Neuron (in vitro differentiated cells): ENCODE measurements around the gene PTX4.
"Not testable (repeated sequence)": the region's sequence is repeated elsewhere in the genome, so short reads cannot be mapped to it uniquely, and the experiment has no call there.

Experiments
- H2AFZ ChIP-seq: one replicate; pipeline ENCODE4 v1.6.1; 2013; ENCODE audit warnings: low read depth, mild to moderate bottlenecking, inconsistent platforms, low read length, moderate library complexity
- H3K27me3 ChIP-seq: one replicate; pipeline ENCODE4 v1.6.1; 2013; ENCODE audit warnings: low read length; ENCODE audit not compliant: insufficient read depth
- H3K36me3 ChIP-seq: one replicate; pipeline ENCODE4 v1.6.1; 2013; ENCODE audit warnings: low read length; ENCODE audit not compliant: insufficient read depth
- H3K4me1 ChIP-seq: one replicate; pipeline ENCODE4 v1.6.1; 2013; ENCODE audit warnings: low read length; ENCODE audit not compliant: insufficient read depth
- H3K4me3 ChIP-seq: 2 replicates; pipeline ENCODE4 v1.5.1; 2013; ENCODE audit warnings: mild to moderate bottlenecking, low read length, moderate library complexity
- H3K9me3 ChIP-seq: one replicate; pipeline ENCODE4 v1.6.1; 2013; ENCODE audit warnings: low read length

Gene PTX4

DNA sequence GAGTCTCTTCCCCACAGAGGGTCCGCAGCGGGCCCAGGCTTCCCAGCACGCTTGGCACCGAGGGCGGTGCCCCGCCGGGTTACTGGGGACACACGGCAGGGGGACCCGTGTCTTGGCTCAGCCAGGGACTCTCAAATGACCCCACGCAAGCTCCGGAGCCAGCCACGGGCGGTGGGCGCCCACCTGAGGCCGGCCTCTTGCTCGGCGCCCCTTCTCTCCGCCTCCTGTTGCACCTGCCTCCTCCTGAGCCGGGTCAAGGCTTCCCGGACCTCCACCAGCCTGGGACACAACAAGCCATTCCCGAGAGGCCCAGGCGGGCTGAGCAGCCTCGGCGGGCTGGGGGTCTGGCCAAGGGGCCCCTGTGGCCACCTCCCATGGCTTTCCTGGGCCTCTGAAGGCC lies 46.0 kb downstream of the PTX4 start:
- peaks cover 13% of the 10 kb centered on the region for H3K36me3 ChIP-seq
- H3K4me1 ChIP-seq: no peaks in the 10 kb centered on the region
- no peaks in the 10 kb centered on the region for H3K9me3 ChIP-seq
- H3K27me3 ChIP-seq: no peaks in the 10 kb centered on the region
- no peak overlapping the region for H2AFZ ChIP-seq
- no peak overlapping the region for H3K4me3 ChIP-seq

DNA sequence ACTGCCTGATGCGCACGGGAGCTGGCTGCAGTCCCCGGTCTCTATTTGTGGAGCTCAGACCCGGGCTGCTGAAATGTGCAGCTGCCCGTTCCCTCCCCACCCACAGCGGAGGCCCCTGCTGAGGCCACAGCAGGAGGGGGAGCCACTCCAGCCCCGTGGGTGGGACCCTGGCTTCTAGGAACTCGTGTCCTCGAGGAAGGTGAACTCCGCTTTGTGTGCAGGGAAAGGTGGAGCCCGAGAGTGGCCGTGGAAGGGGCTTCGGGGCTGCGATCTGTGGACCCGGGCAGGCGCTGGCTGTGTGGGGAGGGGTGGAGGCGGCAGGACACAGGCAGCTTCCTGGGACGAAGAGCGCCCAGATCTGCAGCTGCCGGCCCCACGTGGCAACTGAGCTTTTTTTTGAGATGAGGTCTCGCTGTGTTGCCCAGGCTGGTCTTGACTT lies 47.3 kb downstream of the PTX4 start:
- Histone ChIP-seq H3K27me3 (no peaks in the 10 kb centered on the region), H2AFZ (no peak overlapping the region), H3K4me3 (no peak overlapping the region), H3K4me1 (no peaks in the 10 kb centered on the region), H3K36me3 (peaks cover 5% of the 10 kb centered on the region), H3K9me3 (no peaks in the 10 kb centered on the region)

DNA sequence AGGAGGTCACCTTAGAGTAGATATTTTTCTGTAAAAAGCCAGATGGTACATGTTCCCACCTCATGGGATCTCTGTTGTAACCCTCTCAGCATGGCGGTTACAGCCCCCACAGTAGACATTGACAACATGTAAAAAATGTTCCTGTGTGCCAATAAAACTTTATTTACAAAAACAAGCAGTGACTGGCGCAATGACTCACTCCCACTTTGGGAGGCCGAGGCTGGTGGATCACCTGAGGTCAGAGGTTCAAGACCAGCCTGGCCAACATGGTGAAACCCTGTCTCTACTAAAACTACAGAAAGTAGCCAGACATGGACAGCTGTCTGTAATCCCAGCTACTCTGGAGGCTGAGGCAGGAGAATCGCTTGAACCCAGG lies 49.1 kb downstream of the PTX4 start:
- not testable (repeated sequence) for H3K27me3 ChIP-seq, H3K36me3 ChIP-seq, H3K4me1 ChIP-seq, H2AFZ ChIP-seq, H3K9me3 ChIP-seq, H3K4me3 ChIP-seq

DNA sequence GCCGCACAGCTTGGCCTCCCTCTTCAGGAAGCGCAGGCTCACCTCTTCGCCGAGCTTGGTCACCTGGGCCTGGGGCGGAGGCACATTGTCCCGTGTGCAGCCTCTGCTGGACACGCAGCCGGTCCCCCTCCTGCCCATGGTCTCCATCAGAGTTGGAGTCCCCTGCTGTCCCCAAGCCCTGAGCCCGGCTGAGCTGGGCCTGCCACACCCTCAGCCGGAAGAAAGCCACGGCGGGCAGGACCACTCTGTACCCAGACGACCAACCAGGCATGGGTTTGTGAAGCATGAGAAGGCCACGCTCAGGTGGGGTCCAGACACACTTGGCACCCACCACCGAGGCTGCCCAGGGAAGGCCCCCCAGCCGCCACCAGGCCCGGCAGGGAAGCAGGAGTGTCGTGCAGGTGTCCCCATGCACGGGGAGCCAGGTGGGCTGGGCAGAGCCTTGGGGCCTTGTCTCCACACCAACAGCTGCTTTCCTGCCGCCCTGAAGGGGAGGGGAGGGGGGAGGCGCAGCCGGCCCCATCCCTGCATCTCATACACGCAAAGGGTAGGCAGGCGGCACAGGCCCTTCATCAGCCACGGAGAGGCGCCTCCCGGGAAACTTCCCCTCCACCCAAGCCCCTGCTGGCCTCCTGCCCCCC lies 49.6 kb downstream of the PTX4 start:
- no peak overlapping the region for H2AFZ ChIP-seq
- no peaks in the 10 kb centered on the region for H3K36me3 ChIP-seq
- H3K9me3 ChIP-seq: no peaks in the 10 kb centered on the region

DNA sequence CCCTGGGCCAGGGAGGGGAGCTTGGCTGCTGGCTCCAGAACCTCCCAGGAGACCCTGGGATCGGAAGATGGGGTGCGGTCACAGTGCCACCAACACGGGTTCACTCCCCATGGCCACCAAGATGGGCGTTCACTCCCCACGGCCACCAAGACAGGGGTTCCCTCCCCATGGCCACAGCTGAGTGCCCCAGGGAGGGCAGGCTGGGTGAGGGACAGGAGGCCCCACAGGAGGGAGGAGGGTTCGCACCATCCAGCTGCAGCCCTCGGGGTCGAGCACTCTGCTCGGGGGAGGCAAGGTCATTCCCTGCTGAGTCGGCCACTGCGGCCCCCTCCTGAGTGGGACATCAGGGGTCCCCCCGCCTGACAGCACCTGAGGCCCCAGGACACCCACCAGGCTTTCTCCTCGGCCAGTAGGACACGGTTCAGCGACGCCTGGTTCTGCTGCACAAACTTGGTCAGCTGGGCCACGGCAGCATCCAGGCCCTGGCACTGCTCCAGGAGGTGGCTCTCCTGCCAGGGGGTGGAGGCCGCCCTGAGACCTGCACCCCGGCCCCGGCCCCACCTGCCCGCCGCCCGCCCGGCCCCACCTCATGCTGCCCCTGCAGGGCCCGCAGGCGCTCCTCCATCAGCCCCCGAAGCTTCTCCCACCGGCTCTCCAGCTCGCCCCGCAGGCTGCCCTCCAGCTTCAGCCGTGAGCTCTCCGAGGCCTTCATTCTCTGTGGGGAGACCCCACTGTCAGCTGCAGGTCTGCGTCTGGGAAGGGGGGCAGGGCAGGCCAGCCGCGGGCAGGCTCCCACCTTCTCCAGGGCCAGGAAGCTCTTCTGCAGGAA lies 50.3 kb downstream of the PTX4 start:
- Histone ChIP-seq H2AFZ (no peak overlapping the region), H3K36me3 (no peaks in the 10 kb centered on the region), H3K4me3 (no peak overlapping the region), H3K4me1 (no peaks in the 10 kb centered on the region), H3K9me3 (no peaks in the 10 kb centered on the region), H3K27me3 (no peaks in the 10 kb centered on the region)

More for the DNA sequence above, 49.6 kb downstream of the PTX4 start:
- no peak overlapping the region for H3K4me3 ChIP-seq
- no peaks in the 10 kb centered on the region for H3K27me3 ChIP-seq
- H3K4me1 ChIP-seq: no peaks in the 10 kb centered on the region

- Histone ChIP-seq H2AFZ (no peak overlapping the region), H3K27me3 (no peaks in the 10 kb centered on the region), H3K4me1 (no peaks in the 10 kb centered on the region), H3K4me3 (no peak overlapping the region), H3K36me3 (no peaks in the 10 kb centered on the region), H3K9me3 (no peaks in the 10 kb centered on the region)
Observed at GRCh38 chr16:1437606-1438005, 51.1 kb downstream of the PTX4 start.

- Histone ChIP-seq H3K36me3 (no peaks in the 10 kb centered on the region), H3K9me3 (no peaks in the 10 kb centered on the region), H3K4me1 (no peaks in the 10 kb centered on the region), H2AFZ (no peak overlapping the region), H3K4me3 (no peak overlapping the region), H3K27me3 (no peaks in the 10 kb centered on the region)
Observed at GRCh38 chr16:1436731-1437355, 51.9 kb downstream of the PTX4 start.

DNA sequence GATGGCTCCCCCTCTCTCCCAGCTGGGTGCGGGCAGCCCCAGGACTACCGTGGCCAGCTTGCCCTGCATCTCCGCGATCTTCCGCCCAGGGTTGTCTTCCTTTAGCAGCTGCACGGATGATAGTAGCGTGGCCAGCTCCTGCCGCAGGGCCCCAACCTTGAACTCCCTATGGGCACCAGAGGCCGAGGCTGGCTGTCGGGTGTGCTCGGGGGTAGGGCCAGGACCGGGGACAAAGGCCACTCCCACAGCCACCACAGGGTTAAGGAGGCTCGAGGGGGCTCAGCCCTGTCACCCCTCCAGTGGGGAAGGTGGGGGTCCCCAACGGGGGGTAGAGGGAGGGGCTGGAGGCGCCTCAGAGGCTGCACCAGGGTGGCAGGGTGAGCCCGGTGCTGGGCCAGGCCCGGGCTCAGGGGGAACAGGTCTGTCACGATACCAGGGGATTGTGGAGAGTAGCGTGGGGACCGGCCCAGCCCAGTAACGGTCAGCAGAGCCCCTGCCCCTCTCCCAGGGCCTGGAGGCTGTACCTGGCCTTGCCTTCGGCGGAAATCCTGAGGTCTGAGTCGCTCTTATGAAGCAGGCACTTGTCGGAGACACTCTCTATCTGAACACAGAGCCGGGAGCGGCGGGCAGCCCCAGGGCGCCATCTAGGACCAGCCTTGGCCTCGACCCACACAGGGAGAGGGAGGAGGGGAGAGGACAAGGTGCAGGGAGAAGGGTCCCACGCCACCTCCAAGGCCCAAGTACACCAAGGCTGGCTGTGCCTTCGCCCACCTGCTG lies 52.6 kb downstream of the PTX4 start:
- no peaks in the 10 kb centered on the region for H3K36me3 ChIP-seq
- H2AFZ ChIP-seq: no peak overlapping the region
- no peak overlapping the region for H3K4me3 ChIP-seq
- no peaks in the 10 kb centered on the region for H3K9me3 ChIP-seq
- peaks cover 2% of the 10 kb centered on the region for H3K4me1 ChIP-seq
- H3K27me3 ChIP-seq: no peaks in the 10 kb centered on the region
